ENCODE measurements around the gene LSM14B.
A peak's percentile ranks its signal among the peaks of the same experiment; 100 is the strongest.

LSM14B gene

DNA sequence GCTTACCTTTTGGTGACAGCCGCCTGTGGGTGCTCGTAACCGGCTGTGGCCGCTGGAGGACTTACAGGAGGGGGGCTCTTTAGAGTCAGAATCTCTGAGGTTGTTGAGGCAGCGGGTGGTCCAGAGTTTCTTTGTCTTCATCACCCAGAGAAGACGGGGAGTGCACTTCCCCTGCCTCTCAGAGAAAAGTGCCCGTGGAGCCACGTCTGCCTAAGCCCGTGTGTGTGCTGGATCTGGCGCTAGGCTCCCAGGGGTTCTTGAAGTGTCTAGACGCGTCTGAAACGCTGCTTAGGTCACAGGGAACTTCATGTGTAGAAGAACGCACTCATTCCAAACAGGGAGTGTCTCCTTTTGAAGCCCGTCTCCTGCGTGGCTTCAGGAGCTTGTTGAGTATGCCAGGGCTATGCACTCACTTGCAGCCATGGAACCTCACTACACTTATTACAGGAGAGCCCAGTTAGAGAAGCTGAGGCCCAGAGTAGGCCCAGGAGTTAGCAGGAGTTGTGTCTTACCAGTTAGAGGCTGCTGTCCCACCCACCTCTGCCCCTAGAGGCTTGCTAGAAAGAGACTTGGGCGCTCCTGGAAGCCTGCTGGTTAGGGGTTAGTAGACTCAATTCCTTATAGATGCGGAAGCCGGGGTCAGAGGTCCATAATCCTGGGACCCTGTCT, 1.3 kb downstream of the LSM14B start:
- Histone ChIP-seq H3K9me3 (ENCODE audit: low read length) (no peaks in the 10 kb centered on the region), H3K4me2 (ENCODE audit: low read length) (peak overlapping the region; percentile 79), H3K9me2 (ENCODE audit: low read depth, low read length) (no peaks in the 10 kb centered on the region), H3K27ac (ENCODE audit: low read depth, low read length, poor library complexity, severe bottlenecking) (no peak overlapping the region), H4K20me1 (ENCODE audit: insufficient read depth, low read length) (no peaks in the 10 kb centered on the region), H3K27me3 (ENCODE audit: insufficient read depth, low read length) (no peaks in the 10 kb centered on the region), H3K4me3 (ENCODE audit: low read depth, low read length, poor library complexity, severe bottlenecking) (peak overlapping the region; percentile 72), H2AFZ (ENCODE audit: low read length) (no peak overlapping the region), H3K4me1 (ENCODE audit: insufficient read depth, low read length, severe bottlenecking) (peaks cover 20% of the 10 kb centered on the region), H3K36me3 (ENCODE audit: insufficient read depth, low read length) (peaks cover 47% of the 10 kb centered on the region), H3F3A (ENCODE audit: insufficient read depth, low read length) (no peaks in the 10 kb centered on the region), H3K9ac (ENCODE audit: low read length) (peak overlapping the region; percentile 69), H3K79me2 (ENCODE audit: insufficient read depth, low read length) (no peaks in the 10 kb centered on the region)
- TF ChIP-seq EZH2 (IDR thresholded peaks at IDR 0.05; ENCODE audit: borderline replicate concordance, low read length) (no peak), CTCF (IDR thresholded peaks at IDR 0.05; ENCODE audit: low read length) (no peak)

DNA sequence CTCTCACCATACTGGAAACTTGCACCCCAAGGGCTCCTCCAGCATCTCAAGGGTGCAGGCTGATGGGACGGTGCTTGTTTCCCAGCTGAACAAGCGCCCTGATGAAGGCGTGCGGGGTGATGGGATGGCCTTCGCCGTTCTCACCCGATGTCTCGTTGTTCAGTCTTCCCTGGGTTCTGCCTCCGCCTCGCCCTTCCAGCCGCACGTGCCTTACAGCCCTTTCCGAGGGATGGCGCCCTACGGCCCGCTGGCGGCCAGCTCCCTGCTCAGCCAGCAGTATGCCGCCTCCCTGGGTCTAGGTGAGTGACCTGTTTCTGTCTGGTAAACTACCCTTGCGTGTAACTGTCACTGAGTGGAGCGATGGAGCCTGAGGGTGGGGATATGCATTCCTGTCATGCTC, 3.9 kb downstream of the LSM14B start:
- TF ChIP-seq EZH2 (IDR thresholded peaks at IDR 0.05; ENCODE audit: borderline replicate concordance, low read length) (no peak), CTCF (IDR thresholded peaks at IDR 0.05; ENCODE audit: low read length) (no peak)
- Histone ChIP-seq H3K4me2 (ENCODE audit: low read length) (no peak overlapping the region), H3K4me3 (ENCODE audit: low read depth, low read length, poor library complexity, severe bottlenecking) (no peak overlapping the region), H3F3A (ENCODE audit: insufficient read depth, low read length) (no peaks in the 10 kb centered on the region), H3K9ac (ENCODE audit: low read length) (no peak overlapping the region), H3K27ac (ENCODE audit: low read depth, low read length, poor library complexity, severe bottlenecking) (no peak overlapping the region), H2AFZ (ENCODE audit: low read length) (no peak overlapping the region), H3K9me2 (ENCODE audit: low read depth, low read length) (no peaks in the 10 kb centered on the region), H3K9me3 (ENCODE audit: low read length) (no peaks in the 10 kb centered on the region), H4K20me1 (ENCODE audit: insufficient read depth, low read length) (no peaks in the 10 kb centered on the region), H3K27me3 (ENCODE audit: insufficient read depth, low read length) (no peaks in the 10 kb centered on the region), H3K4me1 (ENCODE audit: insufficient read depth, low read length, severe bottlenecking) (peaks cover 35% of the 10 kb centered on the region), H3K36me3 (ENCODE audit: insufficient read depth, low read length) (peaks cover 72% of the 10 kb centered on the region), H3K79me2 (ENCODE audit: insufficient read depth, low read length) (no peaks in the 10 kb centered on the region)

DNA sequence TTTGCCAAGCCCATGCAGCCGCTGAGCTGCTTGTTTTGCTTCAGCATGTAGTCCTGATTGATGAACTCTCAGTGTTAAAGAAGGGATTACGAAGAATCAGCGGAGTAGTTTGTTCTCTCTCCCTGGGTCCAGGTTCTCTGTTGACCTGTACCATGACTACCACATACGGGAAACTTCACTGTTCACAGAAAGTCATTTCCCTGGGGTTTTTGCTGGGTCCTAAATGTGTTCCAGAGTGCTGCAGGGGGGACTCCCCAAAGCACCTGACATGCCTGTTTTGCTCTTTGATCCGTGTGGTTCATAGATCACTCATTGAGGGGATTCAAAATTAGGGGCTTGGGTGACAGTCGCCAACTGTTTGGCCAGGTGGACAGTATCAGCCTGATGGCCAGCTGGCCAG, 5.5 kb downstream of the LSM14B start:
- H3K27me3 ChIP-seq (ENCODE audit: insufficient read depth, low read length): no peaks in the 10 kb centered on the region
- H3K36me3 ChIP-seq (ENCODE audit: insufficient read depth, low read length): peaks cover 89% of the 10 kb centered on the region
- no peak overlapping the region for H2AFZ ChIP-seq (ENCODE audit: low read length)
- H3K9me3 ChIP-seq (ENCODE audit: low read length): no peaks in the 10 kb centered on the region
- H3K9me2 ChIP-seq (ENCODE audit: low read depth, low read length): no peaks in the 10 kb centered on the region
- H4K20me1 ChIP-seq (ENCODE audit: insufficient read depth, low read length): no peaks in the 10 kb centered on the region
- H3K27ac ChIP-seq (ENCODE audit: low read depth, low read length, poor library complexity, severe bottlenecking): no peak overlapping the region
- H3K79me2 ChIP-seq (ENCODE audit: insufficient read depth, low read length): no peaks in the 10 kb centered on the region
- no peaks in the 10 kb centered on the region for H3F3A ChIP-seq (ENCODE audit: insufficient read depth, low read length)
- TF ChIP-seq CTCF (IDR thresholded peaks at IDR 0.05; ENCODE audit: low read length): no peak
- no peak for TF ChIP-seq EZH2 (IDR thresholded peaks at IDR 0.05; ENCODE audit: borderline replicate concordance, low read length)
- H3K9ac ChIP-seq (ENCODE audit: low read length): no peak overlapping the region
- H3K4me3 ChIP-seq (ENCODE audit: low read depth, low read length, poor library complexity, severe bottlenecking): no peak overlapping the region
- H3K4me1 ChIP-seq (ENCODE audit: insufficient read depth, low read length, severe bottlenecking): peaks cover 30% of the 10 kb centered on the region
- no peak overlapping the region for H3K4me2 ChIP-seq (ENCODE audit: low read length)

Measured in OCI-LY1 (cell line).